Type B pancreatic cell (in vitro differentiated cells): ENCODE measurements around the gene MIDN. TPM values are rescaled to one million over a fixed set of nuclear protein-coding genes. Genes with fewer than 3 reads are reported as not detected.

ENCODE experiments used
- DNase-seq: peaks from one replicate; pipeline ENCODE4 v3.0.0; 2021; ENCODE audit warnings: mixed read lengths; ENCODE audit not compliant: unreplicated experiment; ENCODE audit errors: extremely low spot score
- H3K27ac Mint-ChIP-seq: 2 replicates; pipeline ENCODE4 v1.8.0; 2021; ENCODE audit warnings: mild to moderate bottlenecking, mixed read lengths
- H3K27me3 Mint-ChIP-seq: 2 replicates; pipeline ENCODE4 v1.8.0; 2021; ENCODE audit warnings: mixed read lengths
- H3K36me3 Mint-ChIP-seq: 2 replicates; pipeline ENCODE4 v1.8.0; 2021; ENCODE audit warnings: mixed read lengths
- H3K4me1 Mint-ChIP-seq: one replicate; pipeline ENCODE4 v1.8.0; 2021; ENCODE audit warnings: mixed read lengths; ENCODE audit not compliant: unreplicated experiment
- H3K4me3 Mint-ChIP-seq: 2 replicates; pipeline ENCODE4 v1.8.0; 2021; ENCODE audit warnings: mild to moderate bottlenecking, mixed read lengths
- H3K9me3 Mint-ChIP-seq: 2 replicates; pipeline ENCODE4 v1.8.0; 2021; ENCODE audit warnings: mixed read lengths
- total RNA-seq: library from RNA; stranded (reverse); gene quantifications from 2 replicates; pipeline ENCODE4 v1.2.1, GENCODE V29; 2021; ENCODE audit warnings: low replicate concordance
- TF ChIP-seq, protein P1 (sequence below): fragments of 200-600 bp; sonication (generic); conservative IDR thresholded peaks from 2 replicates; pipeline ENCODE4 v1.5.0; 2021; ENCODE audit warnings: antibody characterized with exemption, mild to moderate bottlenecking

MIDN gene
- total RNA-seq, 1 donor from 2014 or later = 122 TPM

- TF ChIP-seq, protein P1, sequence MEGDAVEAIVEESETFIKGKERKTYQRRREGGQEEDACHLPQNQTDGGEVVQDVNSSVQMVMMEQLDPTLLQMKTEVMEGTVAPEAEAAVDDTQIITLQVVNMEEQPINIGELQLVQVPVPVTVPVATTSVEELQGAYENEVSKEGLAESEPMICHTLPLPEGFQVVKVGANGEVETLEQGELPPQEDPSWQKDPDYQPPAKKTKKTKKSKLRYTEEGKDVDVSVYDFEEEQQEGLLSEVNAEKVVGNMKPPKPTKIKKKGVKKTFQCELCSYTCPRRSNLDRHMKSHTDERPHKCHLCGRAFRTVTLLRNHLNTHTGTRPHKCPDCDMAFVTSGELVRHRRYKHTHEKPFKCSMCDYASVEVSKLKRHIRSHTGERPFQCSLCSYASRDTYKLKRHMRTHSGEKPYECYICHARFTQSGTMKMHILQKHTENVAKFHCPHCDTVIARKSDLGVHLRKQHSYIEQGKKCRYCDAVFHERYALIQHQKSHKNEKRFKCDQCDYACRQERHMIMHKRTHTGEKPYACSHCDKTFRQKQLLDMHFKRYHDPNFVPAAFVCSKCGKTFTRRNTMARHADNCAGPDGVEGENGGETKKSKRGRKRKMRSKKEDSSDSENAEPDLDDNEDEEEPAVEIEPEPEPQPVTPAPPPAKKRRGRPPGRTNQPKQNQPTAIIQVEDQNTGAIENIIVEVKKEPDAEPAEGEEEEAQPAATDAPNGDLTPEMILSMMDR = no peak
- DNase-seq = no peak
- Mint-ChIP-seq H3K4me1 (peaks cover 36% of the 10 kb centered on the region), H3K36me3 (peaks cover 7% of the 10 kb centered on the region), H3K27me3 (peaks cover 3% of the 10 kb centered on the region), H3K27ac (peak overlapping the region; percentile 97), H3K4me3 (peak overlapping the region; percentile 71), H3K9me3 (no peaks in the 10 kb centered on the region)
These were observed 17.9 kb downstream of the MIDN start for GRCh38 chr19:1266129-1266915.

- Mint-ChIP-seq H3K27ac (peak overlapping the region; percentile 79), H3K4me3 (peak overlapping the region; percentile 74), H3K4me1 (peaks cover 30% of the 10 kb centered on the region), H3K27me3 (peaks cover 3% of the 10 kb centered on the region), H3K9me3 (no peaks in the 10 kb centered on the region), H3K36me3 (peaks cover 7% of the 10 kb centered on the region)
- no peak for DNase-seq
- TF ChIP-seq, protein P1 = peak; percentile 99
These were observed 18.6 kb downstream of the MIDN start for GRCh38 chr19:1266916-1267476.

- Mint-ChIP-seq H3K9me3 (no peaks in the 10 kb centered on the region), H3K4me3 (peak overlapping the region; percentile 84), H3K4me1 (peaks cover 30% of the 10 kb centered on the region), H3K27ac (peak overlapping the region; percentile 79), H3K27me3 (peaks cover 3% of the 10 kb centered on the region), H3K36me3 (peaks cover 8% of the 10 kb centered on the region)
- no peak for DNase-seq
- TF ChIP-seq, protein P1 = no peak
These were observed 19.3 kb downstream of the MIDN start for GRCh38 chr19:1267477-1268225.

GRCh38 chr19:1268226-1269064 lies 20.1 kb downstream of the MIDN start:
- DNase-seq = no peak
- Mint-ChIP-seq H3K4me3 (peak overlapping the region; percentile 84), H3K9me3 (no peaks in the 10 kb centered on the region), H3K4me1 (peaks cover 31% of the 10 kb centered on the region), H3K27me3 (peaks cover 3% of the 10 kb centered on the region), H3K36me3 (peaks cover 12% of the 10 kb centered on the region), H3K27ac (peak overlapping the region; percentile 79)
- TF ChIP-seq, protein P1 = no peak

DNA sequence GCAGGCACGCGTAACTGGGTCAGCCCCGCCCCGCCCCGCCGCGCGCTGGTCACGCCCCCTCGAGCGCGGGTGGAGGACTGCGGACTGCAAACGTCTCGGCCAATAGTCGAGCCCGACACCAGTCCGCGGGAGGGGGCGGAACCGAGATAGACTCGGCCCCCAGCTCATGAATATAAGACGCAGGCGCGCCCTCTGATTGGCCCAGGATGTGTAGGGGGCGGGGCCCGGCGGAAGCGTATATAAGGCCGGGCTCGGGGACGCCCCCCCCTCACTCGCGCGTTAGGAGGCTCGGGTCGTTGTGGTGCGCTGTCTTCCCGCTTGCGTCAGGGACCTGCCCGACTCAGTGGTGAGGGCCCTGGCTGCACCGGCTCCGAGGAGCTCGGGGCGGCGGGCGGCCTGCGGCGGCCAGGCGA lies 20.7 kb downstream of the MIDN start, which contains the start of gene CIRBP:
CIRBP (plus strand) TSS at position 268 of the 413 bp plus-strand sequence. CDS start 1,602 bp downstream, outside the sequence.
- H3K4me1 Mint-ChIP-seq = peaks cover 37% of the 10 kb centered on the region
- H3K36me3 Mint-ChIP-seq = peaks cover 17% of the 10 kb centered on the region
- H3K27me3 Mint-ChIP-seq = peaks cover 3% of the 10 kb centered on the region
- no peaks in the 10 kb centered on the region for H3K9me3 Mint-ChIP-seq
- peak within 1 kb of the TSS; percentile 90 for H3K27ac Mint-ChIP-seq
- H3K4me3 Mint-ChIP-seq = peak within 1 kb of the TSS; percentile 89
- TF ChIP-seq, protein P1 = no peak
- DNase-seq = peak; percentile 99
